ENCODE results near the gene SH3BGR. TPM values are rescaled to one million over a fixed set of nuclear protein-coding genes. Genes with fewer than 3 reads are reported as not detected.

The SH3BGR gene
- total and polyA plus RNA-seq, 4 donors: 0.33 to 5.4 (median 2.0) TPM

GRCh38 chr21:39510240-39510639 lies 58.5 kb downstream of the SH3BGR start (continued):
- no peak for TF ChIP-seq CTCF (IDR thresholded peaks at IDR 0.05; ENCODE audit: low read depth, low read length, missing input control)
- no peak for TF ChIP-seq EGR1 (IDR thresholded peaks at IDR 0.05; ENCODE audit: low read depth in 2 of 2)
- no peak for TF ChIP-seq SP1 (IDR thresholded peaks at IDR 0.05)
- TF ChIP-seq FOXA1 (IDR thresholded peaks at IDR 0.05): no peak
- TF ChIP-seq HNF4A (conservative IDR thresholded peaks at IDR 0.05): no peak
- no peak for TF ChIP-seq MAX (IDR thresholded peaks at IDR 0.05)
- no peak for TF ChIP-seq ATF3 (IDR thresholded peaks at IDR 0.05)
- no peak for TF ChIP-seq TAF1 (conservative IDR thresholded peaks at IDR 0.05)
- no peak for TF ChIP-seq FOXA2 (IDR thresholded peaks at IDR 0.05)
- no peak for TF ChIP-seq YY1 (IDR thresholded peaks at IDR 0.05)

- DNase-seq (ENCODE audit: low spot score): no peak
- Histone ChIP-seq H3K9me3 (ENCODE audit: control insufficient read depth in 4 of 4, low read length in 3 of 4) (no peaks in the 10 kb centered on the region), H3K27ac (ENCODE audit: low read depth in 1 of 2, low read length in 2 of 2) (no peak overlapping the region), H3K4me1 (ENCODE audit: control insufficient read depth in 4 of 4, insufficient read depth in 4 of 4, low read length in 3 of 4) (no peaks in the 10 kb centered on the region), H3K9ac (ENCODE audit: low read depth in 1 of 2, low read length in 2 of 2) (no peak overlapping the region), H3K36me3 (ENCODE audit: control insufficient read depth in 4 of 4, insufficient read depth in 3 of 4, low read depth in 1 of 4, low read length in 3 of 4) (peaks cover 0 to 2% (median 0%) of the 10 kb centered on the region in 4 donors), H3K4me3 (ENCODE audit: low read depth in 1 of 3, low read length in 3 of 3) (no peak overlapping the region), H3K27me3 (ENCODE audit: control insufficient read depth in 4 of 4, insufficient read depth in 4 of 4, low read length in 3 of 4) (no peaks in the 10 kb centered on the region)
- WGBS: 94% methylated on average over 3 of the region's 3 CpGs
- TF ChIP-seq FOXA2 (IDR thresholded peaks at IDR 0.05): no peak
- no peak for TF ChIP-seq YY1 (IDR thresholded peaks at IDR 0.05)
- no peak for TF ChIP-seq HNF4G (IDR thresholded peaks at IDR 0.05)
- no peak for TF ChIP-seq TAF1 (conservative IDR thresholded peaks at IDR 0.05)
- TF ChIP-seq RXRA (IDR thresholded peaks at IDR 0.05): no peak
- no peak for TF ChIP-seq GABPA (IDR thresholded peaks at IDR 0.05 in 1 of 2, conservative IDR thresholded peaks at IDR 0.05 in 1 of 2)
- TF ChIP-seq RAD21 (IDR thresholded peaks at IDR 0.05): no peak
Measured at GRCh38 chr21:39511102-39511501, 59.3 kb downstream of the SH3BGR start.

- 90% methylated on average over 1 of the region's 1 CpG for WGBS
- Histone ChIP-seq H3K9me3 (ENCODE audit: control insufficient read depth in 4 of 4, low read length in 3 of 4) (no peaks in the 10 kb centered on the region), H3K4me1 (ENCODE audit: control insufficient read depth in 4 of 4, insufficient read depth in 4 of 4, low read length in 3 of 4) (no peaks in the 10 kb centered on the region), H3K9ac (ENCODE audit: low read depth in 1 of 2, low read length in 2 of 2) (no peak overlapping the region), H3K4me3 (ENCODE audit: low read depth in 1 of 3, low read length in 3 of 3) (no peak overlapping the region), H3K27me3 (ENCODE audit: control insufficient read depth in 4 of 4, insufficient read depth in 4 of 4, low read length in 3 of 4) (no peaks in the 10 kb centered on the region), H3K27ac (ENCODE audit: low read depth in 1 of 2, low read length in 2 of 2) (no peak overlapping the region), H3K36me3 (ENCODE audit: control insufficient read depth in 4 of 4, insufficient read depth in 3 of 4, low read depth in 1 of 4, low read length in 3 of 4) (peaks cover 0 to 2% (median 0%) of the 10 kb centered on the region in 4 donors)
- no peak for DNase-seq (ENCODE audit: low spot score)
- TF ChIP-seq MAX (IDR thresholded peaks at IDR 0.05): no peak
- no peak for TF ChIP-seq HNF4G (IDR thresholded peaks at IDR 0.05)
- no peak for TF ChIP-seq HNF4A (conservative IDR thresholded peaks at IDR 0.05)
- no peak for TF ChIP-seq TAF1 (conservative IDR thresholded peaks at IDR 0.05)
- no peak for TF ChIP-seq RAD21 (IDR thresholded peaks at IDR 0.05)
- TF ChIP-seq GABPA (IDR thresholded peaks at IDR 0.05 in 1 of 2, conservative IDR thresholded peaks at IDR 0.05 in 1 of 2): no peak
- TF ChIP-seq REST (IDR thresholded peaks at IDR 0.05): no peak
- no peak for TF ChIP-seq RXRA (IDR thresholded peaks at IDR 0.05)
- TF ChIP-seq EGR1 (IDR thresholded peaks at IDR 0.05; ENCODE audit: low read depth in 2 of 2): no peak
- TF ChIP-seq CTCF (IDR thresholded peaks at IDR 0.05; ENCODE audit: low read depth, low read length, missing input control): no peak
- no peak for TF ChIP-seq YY1 (IDR thresholded peaks at IDR 0.05)
- TF ChIP-seq FOXA1 (IDR thresholded peaks at IDR 0.05): no peak
- TF ChIP-seq FOXA2 (IDR thresholded peaks at IDR 0.05): no peak
- TF ChIP-seq SP1 (IDR thresholded peaks at IDR 0.05): no peak
- no peak for TF ChIP-seq JUND (IDR thresholded peaks at IDR 0.05)
- TF ChIP-seq ATF3 (IDR thresholded peaks at IDR 0.05): no peak
- no peak for TF ChIP-seq NR2F2 (IDR thresholded peaks at IDR 0.05)
Measured at GRCh38 chr21:39513735-39514134, 62.0 kb downstream of the SH3BGR start.

All from liver (tissue), 9 donors.